NK-92 (cell line): ENCODE measurements around the gene RIC8A.

Experiments used
- DNase-seq: peaks from one replicate; lab custom pipeline; 2025; ENCODE audit not compliant: unreplicated experiment; lab: John Stamatoyannopoulos, UW

RIC8A gene

GRCh38 chr11:240315-240714 lies 32.8 kb downstream of the RIC8A start:
- DNase-seq, result no peak

GRCh38 chr11:241634-242033 lies 34.1 kb downstream of the RIC8A start:
- no peak for DNase-seq

GRCh38 chr11:244376-244775 lies 36.9 kb downstream of the RIC8A start:
- DNase-seq, result no peak

GRCh38 chr11:249062-249461 lies 41.6 kb downstream of the RIC8A start:
- no peak for DNase-seq

- DNase-seq, result no peak
Observed at GRCh38 chr11:250274-250673, 42.8 kb downstream of the RIC8A start.

- DNase-seq, result no peak
Observed at GRCh38 chr11:250740-251299, 43.3 kb downstream of the RIC8A start.

- no peak for DNase-seq
Observed at GRCh38 chr11:251550-251949, 44.0 kb downstream of the RIC8A start.

- DNase-seq, result no peak
Observed at GRCh38 chr11:252666-253065, 45.2 kb downstream of the RIC8A start.

GRCh38 chr11:253160-253885 lies 45.8 kb downstream of the RIC8A start:
- no peak for DNase-seq

- no peak for DNase-seq
Observed at GRCh38 chr11:253886-254270, 46.4 kb downstream of the RIC8A start.

- no peak for DNase-seq
Observed at GRCh38 chr11:255176-255575, 47.7 kb downstream of the RIC8A start.

GRCh38 chr11:255816-256215 lies 48.3 kb downstream of the RIC8A start:
- DNase-seq, result no peak

GRCh38 chr11:256952-257737 lies 49.6 kb downstream of the RIC8A start:
- DNase-seq, result no peak

- DNase-seq, result no peak
Observed at GRCh38 chr11:257766-258493, 50.4 kb downstream of the RIC8A start.

- no peak for DNase-seq
Observed at GRCh38 chr11:259413-259812, 51.9 kb downstream of the RIC8A start.

GRCh38 chr11:261624-262023 lies 54.1 kb downstream of the RIC8A start:
- no peak for DNase-seq
